HG03521 (cell line): ENCODE data around the gene CHRND.
"Not testable (repeated sequence)": the region's sequence is repeated elsewhere in the genome, so short reads cannot be mapped to it uniquely, and the experiment has no call there.

Experiments used
- ATAC-seq: cut with Tn5 transposase; IDR thresholded peaks from one replicate; pipeline ENCODE4 v1.9.1; 2021; ENCODE audit warnings: mild to moderate bottlenecking, moderate library complexity; ENCODE audit not compliant: unreplicated experiment

Gene CHRND

DNA sequence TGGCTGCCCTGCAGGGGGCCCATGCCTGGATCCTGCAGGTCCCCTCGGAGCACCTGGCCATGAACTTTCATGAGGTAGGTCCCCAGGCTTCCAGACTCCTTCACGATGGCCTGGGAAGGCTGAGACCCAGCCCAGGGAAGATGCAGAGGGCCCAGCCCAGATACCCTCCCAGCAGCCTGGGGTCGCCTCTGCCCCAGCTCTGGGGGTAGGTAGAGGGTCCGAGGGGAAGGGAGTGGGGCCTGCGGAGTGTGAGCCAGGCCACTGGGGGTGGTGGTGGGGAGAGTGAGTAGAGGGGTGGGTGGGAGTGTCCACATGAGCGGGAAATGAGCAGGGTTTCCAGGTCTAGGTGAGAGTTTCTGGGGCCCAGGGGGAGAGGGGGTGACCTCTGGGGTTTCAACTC lies 1.2 kb upstream of the CHRND start:
- no peak for ATAC-seq

DNA sequence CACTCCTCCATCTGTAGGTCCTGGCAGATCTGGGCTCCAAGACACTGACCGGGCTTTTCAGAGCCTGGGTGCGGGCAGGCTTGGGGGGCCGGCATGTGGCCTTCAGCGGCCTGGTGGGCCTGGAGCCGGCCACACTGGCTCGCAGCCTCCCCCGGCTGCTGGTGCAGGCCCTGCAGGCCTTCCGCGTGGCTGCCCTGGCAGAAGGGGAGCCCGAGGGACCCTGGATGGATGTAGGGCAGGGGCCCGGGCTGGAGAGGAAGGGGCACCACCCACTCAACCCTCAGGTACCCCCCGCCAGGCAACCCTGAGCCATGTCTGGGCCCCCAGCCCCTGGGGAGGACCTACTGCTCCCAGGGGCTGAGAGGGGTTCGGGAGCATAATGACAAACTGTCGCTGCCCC lies 761 bp upstream of the CHRND start:
- no peak for ATAC-seq

DNA sequence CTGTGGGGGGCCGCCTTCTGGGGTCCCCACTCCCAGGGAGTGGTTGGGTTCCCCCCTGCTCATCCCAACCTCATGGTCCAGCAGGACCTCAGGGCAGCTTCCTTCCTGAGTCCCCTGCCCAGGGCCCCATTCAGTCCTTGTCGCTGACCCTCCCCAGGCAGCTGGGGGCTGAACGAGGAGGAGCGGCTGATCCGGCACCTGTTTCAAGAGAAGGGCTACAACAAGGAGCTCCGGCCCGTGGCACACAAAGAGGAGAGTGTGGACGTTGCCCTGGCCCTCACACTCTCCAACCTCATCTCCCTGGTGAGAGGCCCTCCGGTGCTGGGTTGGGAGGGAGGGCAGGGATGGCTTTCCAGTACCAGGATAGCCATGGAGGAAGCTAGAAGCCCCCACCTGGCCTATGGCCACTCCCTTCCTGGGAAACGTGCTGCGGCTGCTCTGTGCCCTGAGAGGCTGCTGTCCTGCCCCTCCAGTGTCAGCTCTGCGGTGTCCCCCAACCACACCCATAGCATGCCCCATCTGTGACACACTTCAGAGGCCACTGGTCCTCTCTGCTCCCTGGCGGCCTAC lies 497 bp downstream of the CHRND start:
- no peak for ATAC-seq

DNA sequence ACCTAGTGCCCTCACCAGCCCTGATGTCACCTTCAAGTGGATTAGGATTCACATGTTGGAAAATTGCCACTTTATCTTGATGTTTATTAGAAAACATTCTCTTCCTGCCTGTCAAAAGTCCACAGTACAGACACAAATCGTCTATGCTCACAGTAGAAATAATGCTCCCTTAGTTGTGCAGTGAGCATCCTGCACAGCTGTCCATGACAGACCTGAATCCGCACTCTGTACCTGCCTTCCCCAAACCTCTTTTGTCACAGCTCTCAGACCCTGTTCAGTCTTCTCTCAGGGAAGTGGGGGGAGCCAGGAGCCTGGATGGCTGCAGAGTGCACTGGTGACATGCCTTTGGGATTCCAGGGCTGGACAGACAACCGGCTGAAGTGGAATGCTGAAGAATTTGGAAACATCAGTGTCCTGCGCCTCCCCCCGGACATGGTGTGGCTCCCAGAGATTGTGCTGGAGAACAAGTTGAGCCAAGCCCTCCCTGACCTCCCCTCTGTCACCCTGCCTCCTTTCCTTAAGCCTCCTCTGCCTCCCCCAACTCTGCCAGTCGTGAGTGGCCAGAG lies 2.0 kb downstream of the CHRND start:
- no peak for ATAC-seq

GRCh38 chr2:232528746-232529460 lies 2.9 kb downstream of the CHRND start:
- no peak for ATAC-seq

DNA sequence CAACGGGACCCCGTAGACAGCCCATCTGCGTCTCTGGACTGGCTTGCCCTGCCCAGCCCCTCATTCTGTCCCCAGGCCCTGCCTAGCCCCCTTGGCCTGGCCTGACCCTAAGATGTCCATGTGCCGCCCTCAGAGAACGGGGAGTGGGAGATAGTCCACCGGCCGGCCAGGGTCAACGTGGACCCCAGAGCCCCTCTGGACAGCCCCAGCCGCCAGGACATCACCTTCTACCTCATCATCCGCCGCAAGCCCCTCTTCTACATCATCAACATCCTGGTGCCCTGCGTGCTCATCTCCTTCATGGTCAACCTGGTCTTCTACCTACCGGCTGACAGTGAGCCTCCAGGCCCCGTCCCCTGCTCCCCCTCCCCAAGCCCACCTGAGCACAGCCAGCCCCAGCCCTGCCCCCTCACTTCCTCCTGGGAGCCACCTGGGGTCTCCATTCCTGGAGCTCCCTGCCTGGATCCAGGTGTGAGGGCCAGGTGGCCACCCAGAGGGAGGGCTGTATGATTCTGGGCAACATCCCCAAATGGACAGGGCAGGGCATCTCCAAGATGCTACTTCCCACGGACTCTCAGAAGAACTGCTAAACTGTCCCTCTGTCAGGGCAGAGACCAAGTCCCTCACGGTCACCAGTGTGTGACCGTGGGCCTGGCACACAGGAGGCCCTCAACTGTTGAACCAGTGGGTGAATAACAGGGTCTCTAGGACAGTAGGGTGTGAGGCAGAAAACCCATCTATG lies 4.0 kb downstream of the CHRND start:
- ATAC-seq = no peak

GRCh38 chr2:232530626-232531260 lies 4.8 kb downstream of the CHRND start:
- ATAC-seq = no peak

- ATAC-seq = no peak
These were observed 6.5 kb downstream of the CHRND start for GRCh38 chr2:232532419-232532818.

DNA sequence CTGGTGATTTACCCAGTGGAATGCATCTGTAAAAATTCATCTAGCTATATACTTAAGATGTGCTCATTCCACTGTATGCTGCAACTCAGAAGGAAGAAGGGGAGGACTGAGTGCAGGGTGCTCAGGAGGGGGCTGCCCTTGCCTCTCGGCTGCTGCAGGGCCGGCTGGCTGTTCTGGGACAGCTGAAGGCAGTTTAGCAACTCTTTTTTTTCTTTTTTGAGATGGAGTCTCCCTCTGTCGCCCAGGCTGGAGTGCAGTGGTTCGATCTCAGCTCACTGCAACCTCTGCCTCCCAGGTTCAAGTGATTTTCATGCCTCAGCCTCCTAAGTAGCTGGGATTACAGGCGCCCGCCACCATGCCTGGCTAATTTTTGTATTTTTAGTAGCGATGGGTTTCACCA lies 6.9 kb downstream of the CHRND start:
- ATAC-seq = not testable (repeated sequence)

DNA sequence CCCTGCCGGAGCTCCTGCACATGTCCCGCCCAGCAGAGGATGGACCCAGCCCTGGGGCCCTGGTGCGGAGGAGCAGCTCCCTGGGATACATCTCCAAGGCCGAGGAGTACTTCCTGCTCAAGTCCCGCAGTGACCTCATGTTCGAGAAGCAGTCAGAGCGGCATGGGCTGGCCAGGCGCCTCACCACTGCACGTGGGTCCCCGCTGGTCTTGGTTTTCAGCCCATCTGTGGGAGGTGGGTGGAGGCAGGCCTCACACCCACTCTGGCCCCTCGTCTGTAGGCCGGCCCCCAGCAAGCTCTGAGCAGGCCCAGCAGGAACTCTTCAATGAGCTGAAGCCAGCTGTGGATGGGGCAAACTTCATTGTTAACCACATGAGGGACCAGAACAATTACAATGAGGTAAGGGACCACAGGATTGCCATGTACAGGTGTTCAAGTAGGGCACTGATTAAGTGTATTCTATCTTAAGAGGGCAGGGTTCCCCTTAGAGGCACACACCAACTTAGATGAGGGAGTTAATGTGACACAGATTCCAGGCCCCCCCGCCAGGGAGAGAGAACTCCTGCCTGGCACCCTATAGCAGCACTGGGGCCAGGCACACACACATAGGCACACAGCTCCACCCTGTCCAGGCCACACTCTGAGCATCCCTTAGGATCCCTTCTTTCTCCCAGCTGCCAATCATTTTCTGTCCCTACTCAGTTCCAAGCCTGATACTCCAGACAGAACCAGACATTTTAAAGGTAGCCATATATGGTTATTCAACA lies 8.2 kb downstream of the CHRND start:
- ATAC-seq = no peak

DNA sequence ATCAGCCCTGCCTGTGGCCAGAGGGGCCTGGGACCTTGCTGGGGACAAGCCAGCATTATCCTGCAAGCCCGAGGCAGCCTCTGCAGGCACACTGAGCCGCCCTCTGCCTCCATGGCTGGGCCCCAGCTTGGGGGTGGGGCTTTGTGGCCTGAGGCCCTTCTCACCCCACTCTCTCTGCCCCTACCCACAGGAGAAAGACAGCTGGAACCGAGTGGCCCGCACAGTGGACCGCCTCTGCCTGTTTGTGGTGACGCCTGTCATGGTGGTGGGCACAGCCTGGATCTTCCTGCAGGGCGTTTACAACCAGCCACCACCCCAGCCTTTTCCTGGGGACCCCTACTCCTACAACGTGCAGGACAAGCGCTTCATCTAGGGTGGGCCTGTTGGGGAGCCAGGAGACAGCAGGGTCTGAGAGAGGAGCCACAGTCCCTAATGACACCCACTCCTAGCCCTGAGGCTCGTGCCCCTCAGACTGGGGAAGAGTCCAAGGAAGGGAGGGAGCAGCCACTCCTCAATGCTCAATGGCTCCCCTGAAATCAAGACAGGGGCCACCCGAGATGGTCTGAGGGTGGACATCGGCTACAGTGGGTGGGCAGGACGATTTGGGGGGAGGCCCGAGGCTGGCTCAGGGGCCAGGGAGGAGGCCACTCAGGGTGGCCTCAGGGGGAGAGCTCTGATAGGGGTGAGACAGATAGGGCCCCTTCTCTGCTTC lies 9.1 kb downstream of the CHRND start:
- ATAC-seq = no peak

- ATAC-seq = no peak
These were observed 10.0 kb downstream of the CHRND start for GRCh38 chr2:232535761-232536530.

DNA sequence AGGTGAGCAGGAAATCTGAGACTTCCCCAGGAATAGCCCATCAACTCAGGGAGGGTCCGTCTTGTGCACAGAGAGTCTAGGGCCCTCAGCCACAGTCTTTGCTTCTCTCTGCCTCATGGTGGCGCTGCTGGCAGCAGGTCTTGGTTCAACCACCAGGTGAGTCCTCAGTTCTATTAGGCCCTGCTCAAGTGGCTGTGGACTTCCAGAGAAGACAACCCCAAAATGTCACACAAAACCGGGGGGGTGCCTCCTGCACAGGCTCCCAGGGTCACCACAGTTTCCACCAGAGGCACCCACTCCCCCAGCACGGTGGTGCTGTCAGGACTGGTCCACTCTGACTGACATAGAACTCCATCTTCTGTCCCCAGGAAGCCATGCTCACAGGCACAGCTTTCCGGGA lies 11.1 kb downstream of the CHRND start:
- no peak for ATAC-seq

DNA sequence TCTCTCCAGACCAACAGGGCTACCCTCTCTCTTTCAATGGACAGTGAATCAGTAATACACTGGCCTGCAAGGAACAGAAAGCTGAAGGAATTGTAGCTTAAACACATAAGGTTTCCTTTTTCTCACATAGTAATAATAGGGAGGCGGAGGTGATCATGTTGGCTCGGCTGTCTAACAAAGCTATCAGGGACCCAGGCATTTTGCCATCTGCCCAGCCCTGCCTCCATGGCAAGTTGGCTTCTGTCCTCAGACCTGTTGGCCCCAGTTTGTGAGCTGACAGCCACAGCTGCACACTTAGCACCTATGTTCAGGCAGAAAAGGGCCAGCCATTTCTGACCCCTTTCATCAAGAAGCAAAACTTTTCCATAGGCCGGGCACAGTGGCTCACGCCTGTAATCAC lies 11.5 kb downstream of the CHRND start:
- ATAC-seq = no peak

DNA sequence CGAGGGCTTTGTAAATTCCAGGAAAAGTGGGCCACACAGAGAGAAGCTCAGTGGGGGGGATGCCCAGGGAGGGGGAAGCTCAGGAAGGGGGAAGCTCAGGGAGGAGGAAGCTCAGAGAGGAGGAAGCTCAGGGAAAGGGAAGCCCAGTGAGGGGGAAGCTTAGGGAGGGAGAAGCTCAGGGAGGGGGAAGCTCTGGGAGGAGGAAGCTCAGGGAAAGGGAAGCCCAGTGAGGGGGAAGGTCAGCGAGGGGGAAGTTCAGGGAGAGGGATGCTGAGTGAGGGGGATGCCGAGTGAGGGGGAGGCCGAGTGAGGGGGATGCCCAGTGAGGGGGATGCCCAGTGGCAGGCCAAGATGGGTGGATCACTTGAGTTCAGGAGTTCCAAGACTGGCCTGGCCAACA lies 12.7 kb downstream of the CHRND start:
- ATAC-seq = no peak

- ATAC-seq = no peak
These were observed 13.6 kb downstream of the CHRND start, which contains the start of gene CHRNG for GRCh38 chr2:232539298-232540231. Gene CHRNG, plus strand, starts transcription at chr2:232539692. Its CDS starts 56 bp downstream, at chr2:232539748.

DNA sequence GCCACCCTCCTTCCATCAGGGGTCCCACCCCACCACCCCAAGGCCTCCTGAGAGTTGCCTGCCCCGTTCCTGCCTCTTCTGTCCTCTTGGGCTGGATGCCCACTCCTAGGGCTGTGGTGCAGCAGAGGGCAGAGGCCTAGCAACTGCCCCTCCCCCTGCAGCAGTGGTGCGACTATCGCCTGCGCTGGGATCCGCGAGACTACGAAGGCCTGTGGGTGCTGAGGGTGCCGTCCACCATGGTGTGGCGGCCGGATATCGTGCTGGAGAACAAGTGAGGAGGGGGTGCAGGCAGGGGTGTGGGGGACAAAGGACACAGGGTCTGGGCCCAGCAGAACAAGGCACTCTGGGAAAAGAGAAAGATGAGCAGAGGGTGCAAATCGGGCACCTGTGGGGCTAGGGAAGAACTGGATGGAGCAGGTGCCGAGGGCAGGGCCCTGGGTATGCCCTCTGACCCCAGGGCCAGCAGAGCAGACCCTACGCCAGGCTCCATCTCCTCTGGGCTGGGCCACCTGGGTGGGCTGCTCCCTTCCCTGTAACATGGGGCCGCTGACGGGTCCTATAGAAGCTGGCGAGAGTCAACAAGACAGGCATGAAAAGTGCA lies 14.6 kb downstream of the CHRND start:
- ATAC-seq = no peak
